Measurements from ENCODE around the gene EOMES. TPM values are rescaled to one million over a fixed set of nuclear protein-coding genes. Genes with fewer than 3 reads are reported as not detected.

The EOMES gene
- total and polyA plus RNA-seq, 12 donors: 0.10 to 1.2 (median 0.35) TPM

GRCh38 chr3:27696906-27697305 is 25.2 kb downstream of the EOMES start:
- no peaks in the 10 kb centered on the region for H3K4me1 ChIP-seq (replicated peaks in 1 of 2)
- DNase-seq: no peak
- no peaks in the 10 kb centered on the region for H3K9me3 ChIP-seq (replicated peaks in 1 of 3)
- intact Hi-C loops (cut with DNase I): no loop called here
- H3K4me3 ChIP-seq: no peak overlapping the region
- H3K36me3 ChIP-seq (replicated peaks in 1 of 2): no peaks in the 10 kb centered on the region
- no peak for TF ChIP-seq POLR2A (IDR thresholded peaks at IDR 0.05)
- H3K27me3 ChIP-seq: no peaks in the 10 kb centered on the region
- 50 to 73% (median 59%) methylated on average over 1 of the region's 1 CpG for WGBS, 4 donors
- no peak overlapping the region for H3K27ac ChIP-seq

GRCh38 chr3:27695636-27696035 is 26.5 kb downstream of the EOMES start:
- no peak for DNase-seq
- no peak overlapping the region for H3K4me3 ChIP-seq
- peaks cover 0 to 6% (median 0%) of the 10 kb centered on the region in 3 donors for H3K9me3 ChIP-seq (replicated peaks in 1 of 3)
- no peak for TF ChIP-seq CTCF (IDR thresholded peaks at IDR 0.05)
- intact Hi-C loops (cut with DNase I): no loop called here
- WGBS, 4 donors: 78 to 89% (median 83%) methylated on average over 2 of the region's 2 CpGs
- H3K36me3 ChIP-seq (replicated peaks in 1 of 2): no peaks in the 10 kb centered on the region
- no peak overlapping the region for H3K27ac ChIP-seq
- H3K27me3 ChIP-seq: no peaks in the 10 kb centered on the region
- H3K4me1 ChIP-seq (replicated peaks in 1 of 2): no peaks in the 10 kb centered on the region

- H3K27ac ChIP-seq: no peak overlapping the region
- no peak for DNase-seq
- no peaks in the 10 kb centered on the region for H3K27me3 ChIP-seq
- TF ChIP-seq CTCF (IDR thresholded peaks at IDR 0.05): no peak
- no peak for TF ChIP-seq POLR2A (IDR thresholded peaks at IDR 0.05)
- H3K4me1 ChIP-seq (replicated peaks in 1 of 2): no peaks in the 10 kb centered on the region
- no peaks in the 10 kb centered on the region for H3K36me3 ChIP-seq (replicated peaks in 1 of 2)
- H3K9me3 ChIP-seq (replicated peaks in 1 of 3): peaks cover 0 to 6% (median 0%) of the 10 kb centered on the region in 3 donors
- intact Hi-C loops (cut with DNase I): loop anchor here in 1 of 2 donors (10.0 kb wide), 1 partner anchor 323 kb away; the partner anchor contains the start of gene NEK10
- no peak overlapping the region for H3K4me3 ChIP-seq
- 79 to 89% (median 82%) methylated on average over 5 of the region's 5 CpGs for WGBS, 4 donors
Measured at GRCh38 chr3:27688053-27688452, 34.1 kb downstream of the EOMES start.

- no peak for DNase-seq
- Histone ChIP-seq H3K36me3 (replicated peaks in 1 of 2) (no peaks in the 10 kb centered on the region), H3K27me3 (no peaks in the 10 kb centered on the region), H3K4me3 (no peak overlapping the region), H3K9me3 (replicated peaks in 1 of 3) (peaks cover 0 to 6% (median 0%) of the 10 kb centered on the region in 3 donors), H3K27ac (no peak overlapping the region), H3K4me1 (replicated peaks in 1 of 2) (no peaks in the 10 kb centered on the region)
- 47 to 61% (median 54%) methylated on average over 1 of the region's 1 CpG for WGBS, 4 donors
- intact Hi-C loops (cut with DNase I): loop anchor here in 1 of 2 donors (10.0 kb wide), 1 partner anchor 322 kb away; the partner anchor contains the start of gene NEK10
- no peak for TF ChIP-seq CTCF (IDR thresholded peaks at IDR 0.05)
- no peak for TF ChIP-seq POLR2A (IDR thresholded peaks at IDR 0.05)
Measured at GRCh38 chr3:27686642-27687041, 35.5 kb downstream of the EOMES start.

- no peaks in the 10 kb centered on the region for H3K36me3 ChIP-seq (replicated peaks in 1 of 2)
- H3K27me3 ChIP-seq: no peaks in the 10 kb centered on the region
- no peak for DNase-seq
- no peaks in the 10 kb centered on the region for H3K9me3 ChIP-seq (replicated peaks in 1 of 3)
- no peak overlapping the region for H3K27ac ChIP-seq
- no peak overlapping the region for H3K4me3 ChIP-seq
- intact Hi-C loops (cut with DNase I): loop anchor here in 1 of 2 donors (10.0 kb wide), 1 partner anchor 321 kb away; the partner anchor contains the start of gene NEK10
- H3K4me1 ChIP-seq (replicated peaks in 1 of 2): peaks cover 0 to 5% of the 10 kb centered on the region in 2 donors
- TF ChIP-seq POLR2A (IDR thresholded peaks at IDR 0.05): no peak
- 64 to 79% (median 74%) methylated on average over 1 of the region's 1 CpG for WGBS, 4 donors
Measured at GRCh38 chr3:27685474-27685873, 36.6 kb downstream of the EOMES start.
